Astrocyte (in vitro differentiated cells and primary cell): ENCODE measurements around the gene BIK. TPM values are rescaled to one million over a fixed set of nuclear protein-coding genes. Genes with fewer than 3 reads are reported as not detected.

ENCODE experiments used
- DNase-seq: peaks from one replicate; pipeline ENCODE4 v3.0.0-alpha.2; 2010; ENCODE audit warnings: low read depth
- FAIRE-seq: peaks from 2 replicates; lab custom pipeline; 2011; peaks lifted over from hg19 to GRCh38; lab: Jason Lieb, UNC
- H2AFZ ChIP-seq: 2 replicates; pipeline ENCODE4 v1.6.0; 2012; ENCODE audit warnings: low read depth, low read length, inconsistent platforms
- H3K27ac ChIP-seq: 2 replicates; pipeline ENCODE4 v1.5.1; 2011; ENCODE audit warnings: low read depth, low read length, inconsistent platforms
- H3K27me3 ChIP-seq: 2 replicates; pipeline ENCODE4 v1.6.0; 2011; ENCODE audit warnings: low read length, inconsistent platforms; ENCODE audit not compliant: insufficient read depth
- H3K36me3 ChIP-seq: 2 replicates; pipeline ENCODE4 v1.5.1; 2011; ENCODE audit warnings: low read length, inconsistent platforms; ENCODE audit not compliant: insufficient read depth
- H3K4me1 ChIP-seq: 2 replicates; pipeline ENCODE4 v1.5.1; 2011; ENCODE audit warnings: low read length, inconsistent platforms; ENCODE audit not compliant: insufficient read depth
- H3K4me2 ChIP-seq: 2 replicates; pipeline ENCODE4 v1.6.0; 2012; ENCODE audit warnings: low read length, inconsistent platforms
- H3K4me3 ChIP-seq: 2 replicates; pipeline ENCODE4 v1.5.1; 2011; ENCODE audit warnings: low read depth, mild to moderate bottlenecking, low read length, inconsistent platforms; ENCODE audit not compliant: insufficient read depth
- H3K79me2 ChIP-seq: 2 replicates; pipeline ENCODE4 v1.6.0; 2012; ENCODE audit warnings: mild to moderate bottlenecking, low read length, inconsistent platforms; ENCODE audit not compliant: insufficient read depth
- H3K9ac ChIP-seq: 2 replicates; pipeline ENCODE4 v1.6.0; 2012; ENCODE audit warnings: mild to moderate bottlenecking, low read length, inconsistent platforms
- H3K9me3 ChIP-seq: 2 replicates; pipeline ENCODE4 v1.5.1; 2012; ENCODE audit warnings: low read depth, mild to moderate bottlenecking, low read length, inconsistent platforms; ENCODE audit not compliant: insufficient read depth
- H4K20me1 ChIP-seq: 2 replicates; pipeline ENCODE4 v1.6.0; 2012; ENCODE audit warnings: low read length, inconsistent platforms; ENCODE audit not compliant: insufficient read depth
- H3K27ac Mint-ChIP-seq: one replicate; pipeline ENCODE4 v1.8.0; 2021; ENCODE audit warnings: mild to moderate bottlenecking, mixed read lengths; ENCODE audit not compliant: unreplicated experiment
- H3K27me3 Mint-ChIP-seq: one replicate; pipeline ENCODE4 v1.8.0; 2021; ENCODE audit warnings: low read depth, mixed read lengths; ENCODE audit not compliant: unreplicated experiment
- H3K36me3 Mint-ChIP-seq: one replicate; pipeline ENCODE4 v1.8.0; 2021; ENCODE audit warnings: low read depth, mixed read lengths; ENCODE audit not compliant: unreplicated experiment
- H3K4me1 Mint-ChIP-seq: one replicate; pipeline ENCODE4 v1.8.0; 2021; ENCODE audit warnings: low read depth, mixed read lengths; ENCODE audit not compliant: unreplicated experiment
- H3K4me3 Mint-ChIP-seq: one replicate; pipeline ENCODE4 v1.8.0; 2021; ENCODE audit warnings: mild to moderate bottlenecking, moderate library complexity, mixed read lengths; ENCODE audit not compliant: unreplicated experiment
- H3K9me3 Mint-ChIP-seq: one replicate; pipeline ENCODE4 v1.8.0; 2021; ENCODE audit warnings: mild to moderate bottlenecking, mixed read lengths; ENCODE audit not compliant: unreplicated experiment
- CTCF ChIP-seq: IDR thresholded peaks from 2 replicates; pipeline ENCODE4 v1.5.1; 2011; ENCODE audit warnings: low read depth, mild to moderate bottlenecking, inconsistent platforms, low read length, moderate library complexity; ENCODE audit not compliant: insufficient read depth
- EZH2 ChIP-seq: IDR thresholded peaks from 2 replicates; pipeline ENCODE4 v1.6.1; 2012; ENCODE audit warnings: mild to moderate bottlenecking, low read length, inconsistent platforms; ENCODE audit not compliant: insufficient read depth
- total RNA-seq: library from RNA; stranded (reverse); gene quantifications from 2 replicates; pipeline ENCODE4 v1.2.1, GENCODE V29; 2021

BIK gene
- total RNA-seq, 1 donor from 2014 or later = 0.32 TPM

DNA sequence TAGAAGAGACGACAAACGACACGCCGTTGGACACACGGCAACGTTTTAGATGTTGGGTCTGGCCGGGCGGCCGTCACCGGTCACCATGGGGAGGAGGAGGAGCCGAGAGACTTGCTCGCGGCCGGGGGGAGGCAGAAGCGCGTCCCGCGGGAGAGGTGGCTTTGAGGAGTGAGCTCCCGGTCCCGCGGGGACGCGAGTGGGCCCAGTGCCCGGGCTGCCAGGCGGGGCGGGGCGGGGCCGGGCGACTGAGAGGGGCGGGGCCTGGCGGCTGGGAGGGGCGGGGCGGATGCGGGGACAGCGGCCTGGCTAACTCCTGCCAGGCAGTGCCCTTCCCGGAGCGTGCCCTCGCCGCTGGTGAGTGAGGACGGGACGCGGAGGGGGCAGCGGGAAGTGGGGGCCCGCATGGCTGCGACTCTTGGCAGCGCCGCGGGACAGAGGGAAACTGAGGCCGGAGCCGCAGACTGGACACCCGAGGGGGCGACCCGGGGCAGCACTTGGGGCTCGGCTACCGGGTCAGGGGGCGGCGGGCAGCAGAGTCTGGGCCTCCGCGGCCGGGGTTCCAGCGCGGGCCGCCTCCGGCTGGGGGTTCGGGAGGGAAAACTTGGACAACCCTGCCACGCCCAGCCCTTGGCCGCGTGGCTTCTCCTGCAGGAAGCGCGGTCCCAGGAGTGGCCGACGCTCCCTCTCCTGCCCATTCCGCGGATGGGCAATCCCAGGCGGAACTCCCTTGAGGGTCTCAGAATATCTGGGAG lies 40.9 kb downstream of the BIK start, which contains the start of gene TSPO:
TSS of gene TSPO (plus strand) at position 309 of the 752 bp plus-strand sequence. CDS start 7,680 bp downstream, outside the sequence.
- no peak for FAIRE-seq
- TF ChIP-seq CTCF (no peak), EZH2 (no peak)
- H3K4me1 Mint-ChIP-seq = peaks cover 4% of the 10 kb centered on the region
- H3K4me1 ChIP-seq = peaks cover 9% of the 10 kb centered on the region
- H3K27ac ChIP-seq = peak within 1 kb of the TSS; percentile 50
- H4K20me1 ChIP-seq = peaks cover 30% of the 10 kb centered on the region
- no peaks in the 10 kb centered on the region for H3K27me3 ChIP-seq
- peak within 1 kb of the TSS; percentile 98 for H3K4me2 ChIP-seq
- peaks cover 4% of the 10 kb centered on the region for H3K27me3 Mint-ChIP-seq
- peak within 1 kb of the TSS; percentile 98 for H2AFZ ChIP-seq
- H3K36me3 Mint-ChIP-seq = peaks cover 2% of the 10 kb centered on the region
- DNase-seq = no peak
- peak within 1 kb of the TSS; percentile 84 for H3K4me3 Mint-ChIP-seq
- no peaks in the 10 kb centered on the region for H3K36me3 ChIP-seq
- H3K27ac Mint-ChIP-seq = no peak within 1 kb of the TSS
- H3K9me3 ChIP-seq = no peaks in the 10 kb centered on the region
- no peaks in the 10 kb centered on the region for H3K9me3 Mint-ChIP-seq
- peak within 1 kb of the TSS; percentile 86 for H3K9ac ChIP-seq
- peak within 1 kb of the TSS; percentile 71 for H3K4me3 ChIP-seq
- peaks cover 48% of the 10 kb centered on the region for H3K79me2 ChIP-seq

DNA sequence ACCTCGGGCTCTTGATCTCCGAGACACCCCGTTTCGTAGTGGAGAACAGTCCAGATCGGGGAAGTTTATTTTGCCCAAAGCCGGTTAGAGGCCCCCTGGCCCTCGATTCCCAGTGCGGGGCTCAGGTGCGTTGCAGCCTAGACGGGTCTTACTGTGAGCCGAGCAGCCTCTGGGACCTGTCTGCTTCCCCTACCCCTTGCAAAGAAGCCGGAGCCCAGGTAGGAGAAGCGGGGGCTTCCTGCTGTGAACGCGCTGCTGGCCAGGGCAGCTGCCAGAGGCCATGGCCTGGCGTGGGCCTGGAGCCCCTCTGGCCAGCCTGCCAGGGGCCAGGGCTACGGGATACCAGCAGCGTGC lies 41.4 kb downstream of the BIK start:
- Histone ChIP-seq H3K36me3 (no peaks in the 10 kb centered on the region), H3K27ac (peak overlapping the region; percentile 50), H2AFZ (peak overlapping the region; percentile 72), H3K9ac (peak overlapping the region; percentile 86), H3K4me2 (peak overlapping the region; percentile 98), H3K27me3 (no peaks in the 10 kb centered on the region), H3K4me3 (peak overlapping the region; percentile 71), H3K9me3 (no peaks in the 10 kb centered on the region), H3K4me1 (peaks cover 9% of the 10 kb centered on the region), H4K20me1 (peaks cover 35% of the 10 kb centered on the region), H3K79me2 (peaks cover 54% of the 10 kb centered on the region)
- Mint-ChIP-seq H3K27me3 (peaks cover 4% of the 10 kb centered on the region), H3K9me3 (no peaks in the 10 kb centered on the region), H3K4me3 (peak overlapping the region; percentile 81), H3K27ac (no peak overlapping the region), H3K36me3 (peaks cover 2% of the 10 kb centered on the region), H3K4me1 (peaks cover 4% of the 10 kb centered on the region)
- TF ChIP-seq EZH2 (no peak), CTCF (no peak)
- DNase-seq = no peak
- FAIRE-seq = no peak
